ENCODE results near the gene PITX2.

PITX2 gene

DNA sequence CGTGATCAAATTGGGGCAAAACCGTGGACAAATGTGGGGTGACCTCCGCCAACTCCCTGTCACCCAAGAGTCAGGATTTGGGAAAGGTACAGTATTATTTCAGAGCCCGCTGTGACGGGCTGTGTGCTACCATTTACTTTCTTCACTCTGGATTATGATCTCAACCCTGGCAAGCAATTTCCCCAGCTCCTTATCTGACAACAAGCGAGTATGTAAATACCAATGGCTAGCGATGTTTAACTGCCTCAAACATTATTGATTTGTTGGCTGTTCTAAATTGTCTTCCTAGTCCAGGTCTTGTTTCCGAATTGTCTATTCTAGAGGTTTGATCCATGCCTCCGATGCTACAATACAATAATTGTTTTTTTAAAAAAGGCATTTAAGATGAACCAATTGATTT is 17.7 kb upstream of the PITX2 start:
- TF ChIP-seq ZFP30 (CRISPR knock-in tag; IDR thresholded peaks at IDR 0.05), result no peak
- TF ChIP-seq, protein P1, sequence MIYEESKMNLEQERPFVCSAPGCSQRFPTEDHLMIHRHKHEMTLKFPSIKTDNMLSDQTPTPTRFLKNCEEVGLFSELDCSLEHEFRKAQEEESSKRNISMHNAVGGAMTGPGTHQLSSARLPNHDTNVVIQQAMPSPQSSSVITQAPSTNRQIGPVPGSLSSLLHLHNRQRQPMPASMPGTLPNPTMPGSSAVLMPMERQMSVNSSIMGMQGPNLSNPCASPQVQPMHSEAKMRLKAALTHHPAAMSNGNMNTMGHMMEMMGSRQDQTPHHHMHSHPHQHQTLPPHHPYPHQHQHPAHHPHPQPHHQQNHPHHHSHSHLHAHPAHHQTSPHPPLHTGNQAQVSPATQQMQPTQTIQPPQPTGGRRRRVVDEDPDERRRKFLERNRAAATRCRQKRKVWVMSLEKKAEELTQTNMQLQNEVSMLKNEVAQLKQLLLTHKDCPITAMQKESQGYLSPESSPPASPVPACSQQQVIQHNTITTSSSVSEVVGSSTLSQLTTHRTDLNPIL (CRISPR knock-in tag; IDR thresholded peaks at IDR 0.05; ENCODE audit: low read depth), result no peak

DNA sequence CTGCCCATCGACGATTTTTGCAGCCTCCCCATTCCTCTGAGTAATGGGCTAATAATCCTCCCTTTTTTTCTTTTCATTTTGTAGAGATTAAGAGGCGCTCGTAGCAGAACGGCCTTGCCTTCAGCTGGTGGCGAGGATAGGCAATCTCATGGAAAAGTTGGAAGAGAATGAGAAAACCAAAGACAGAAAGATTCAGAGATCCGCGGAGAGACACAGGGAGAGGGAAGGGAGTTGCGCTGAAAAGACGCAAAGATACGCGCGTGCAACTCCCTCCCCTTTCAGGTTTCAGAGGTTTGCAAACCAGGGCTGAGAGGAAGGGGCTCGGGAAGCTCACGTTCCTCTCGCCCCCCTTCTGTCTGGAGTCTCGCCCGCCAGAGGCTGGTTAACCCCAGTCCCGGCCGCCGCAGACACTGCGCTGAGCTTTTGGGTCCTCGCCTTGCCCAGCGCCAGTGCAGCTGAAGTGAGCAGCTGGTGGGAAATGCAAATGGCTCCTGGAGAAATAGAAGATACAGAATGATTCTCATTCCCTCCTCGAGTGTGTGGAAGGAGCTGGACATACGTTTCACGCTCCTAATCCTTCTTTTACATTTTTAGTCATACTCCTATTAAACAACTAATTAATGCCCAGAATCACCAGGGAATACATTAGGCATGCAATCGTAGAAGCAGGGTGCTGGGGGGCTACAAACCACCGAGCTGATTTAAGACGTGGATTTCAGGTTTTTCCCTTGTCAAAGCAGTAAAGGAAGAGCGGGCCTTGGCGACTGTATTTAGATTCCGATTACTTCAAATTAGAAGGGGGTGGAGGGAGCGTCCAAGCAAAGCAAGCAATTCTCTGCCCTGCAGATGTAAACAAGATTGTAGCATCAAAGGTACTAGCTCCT is 16.6 kb upstream of the PITX2 start:
- ATAC-seq, result no peak
- TF ChIP-seq GLIS3 (CRISPR knock-in tag; IDR thresholded peaks at IDR 0.05), result no peak
- no peak for TF ChIP-seq ZFP30 (CRISPR knock-in tag; IDR thresholded peaks at IDR 0.05)
- TF ChIP-seq ARNTL (CRISPR knock-in tag; IDR thresholded peaks at IDR 0.05; ENCODE audit: borderline replicate concordance, low read depth), result no peak
- TF ChIP-seq ZFP3 (CRISPR knock-in tag; IDR thresholded peaks at IDR 0.05), result no peak
- TF ChIP-seq ZC3H10 (CRISPR knock-in tag; IDR thresholded peaks at IDR 0.05), result no peak
- TF ChIP-seq PPARA (CRISPR knock-in tag; IDR thresholded peaks at IDR 0.05; ENCODE audit: borderline replicate concordance), result no peak
- TF ChIP-seq RARB (CRISPR knock-in tag; IDR thresholded peaks at IDR 0.05), result no peak
- no peak for TF ChIP-seq TCF4 (CRISPR knock-in tag; IDR thresholded peaks at IDR 0.05; ENCODE audit: borderline replicate concordance)
- TF ChIP-seq, protein P1 (CRISPR knock-in tag; IDR thresholded peaks at IDR 0.05; ENCODE audit: low read depth), result no peak
- no peak for TF ChIP-seq ISL1 (CRISPR knock-in tag; IDR thresholded peaks at IDR 0.05)
- TF ChIP-seq ZNF8 (CRISPR knock-in tag; IDR thresholded peaks at IDR 0.05), result no peak
- TF ChIP-seq TOX (CRISPR knock-in tag; IDR thresholded peaks at IDR 0.05; ENCODE audit: borderline replicate concordance), result no peak
- TF ChIP-seq ESRRG (CRISPR knock-in tag; IDR thresholded peaks at IDR 0.05), result no peak
- TF ChIP-seq, protein P2, sequence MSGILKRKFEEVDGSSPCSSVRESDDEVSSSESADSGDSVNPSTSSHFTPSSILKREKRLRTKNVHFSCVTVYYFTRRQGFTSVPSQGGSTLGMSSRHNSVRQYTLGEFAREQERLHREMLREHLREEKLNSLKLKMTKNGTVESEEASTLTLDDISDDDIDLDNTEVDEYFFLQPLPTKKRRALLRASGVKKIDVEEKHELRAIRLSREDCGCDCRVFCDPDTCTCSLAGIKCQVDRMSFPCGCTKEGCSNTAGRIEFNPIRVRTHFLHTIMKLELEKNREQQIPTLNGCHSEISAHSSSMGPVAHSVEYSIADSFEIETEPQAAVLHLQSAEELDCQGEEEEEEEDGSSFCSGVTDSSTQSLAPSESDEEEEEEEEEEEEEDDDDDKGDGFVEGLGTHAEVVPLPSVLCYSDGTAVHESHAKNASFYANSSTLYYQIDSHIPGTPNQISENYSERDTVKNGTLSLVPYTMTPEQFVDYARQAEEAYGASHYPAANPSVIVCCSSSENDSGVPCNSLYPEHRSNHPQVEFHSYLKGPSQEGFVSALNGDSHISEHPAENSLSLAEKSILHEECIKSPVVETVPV (CRISPR knock-in tag; IDR thresholded peaks at IDR 0.05), result no peak
- TF ChIP-seq SNAI2 (CRISPR knock-in tag; IDR thresholded peaks at IDR 0.05), result no peak
- no peak for TF ChIP-seq ZNF565 (CRISPR knock-in tag; conservative IDR thresholded peaks at IDR 0.05; ENCODE audit: low read depth)
- TF ChIP-seq ZNF70 (CRISPR knock-in tag; IDR thresholded peaks at IDR 0.05), result no peak

More for the DNA sequence above, 17.7 kb upstream of the PITX2 start:
- no peak for ATAC-seq

DNA sequence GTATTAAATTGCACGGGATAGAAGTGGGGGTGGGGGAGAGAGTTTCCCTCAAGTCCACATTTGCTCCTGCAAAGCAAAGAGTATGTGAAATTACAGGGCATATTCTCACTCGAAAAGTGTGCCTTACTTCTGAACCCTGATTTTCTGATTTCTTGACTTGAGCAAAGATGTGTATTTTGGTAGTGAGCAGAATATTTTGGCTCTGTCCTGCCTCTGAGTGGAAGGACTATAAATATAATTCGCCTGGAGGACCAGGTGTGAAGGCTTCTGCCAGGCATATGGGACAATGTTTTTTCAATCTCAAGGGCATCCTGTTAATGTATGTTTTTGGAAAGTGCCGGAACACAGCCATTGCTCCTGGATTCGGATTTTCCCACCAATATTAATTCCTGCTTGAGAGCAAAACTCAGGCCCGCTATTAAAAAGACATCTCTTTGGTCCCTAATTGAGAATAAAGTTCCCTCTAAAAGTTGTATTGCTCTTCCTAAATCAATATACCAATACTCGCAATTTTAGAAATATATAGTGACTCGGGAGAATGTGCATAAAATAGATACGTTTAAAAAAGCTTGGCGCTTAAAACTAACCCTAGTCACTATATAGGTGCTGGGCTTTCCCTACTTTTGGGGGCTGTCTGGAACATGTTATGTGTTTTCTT is 15.3 kb upstream of the PITX2 start:
- ATAC-seq, result no peak
- TF ChIP-seq ARNTL (CRISPR knock-in tag; IDR thresholded peaks at IDR 0.05; ENCODE audit: borderline replicate concordance, low read depth), result no peak
- TF ChIP-seq, protein P3, sequence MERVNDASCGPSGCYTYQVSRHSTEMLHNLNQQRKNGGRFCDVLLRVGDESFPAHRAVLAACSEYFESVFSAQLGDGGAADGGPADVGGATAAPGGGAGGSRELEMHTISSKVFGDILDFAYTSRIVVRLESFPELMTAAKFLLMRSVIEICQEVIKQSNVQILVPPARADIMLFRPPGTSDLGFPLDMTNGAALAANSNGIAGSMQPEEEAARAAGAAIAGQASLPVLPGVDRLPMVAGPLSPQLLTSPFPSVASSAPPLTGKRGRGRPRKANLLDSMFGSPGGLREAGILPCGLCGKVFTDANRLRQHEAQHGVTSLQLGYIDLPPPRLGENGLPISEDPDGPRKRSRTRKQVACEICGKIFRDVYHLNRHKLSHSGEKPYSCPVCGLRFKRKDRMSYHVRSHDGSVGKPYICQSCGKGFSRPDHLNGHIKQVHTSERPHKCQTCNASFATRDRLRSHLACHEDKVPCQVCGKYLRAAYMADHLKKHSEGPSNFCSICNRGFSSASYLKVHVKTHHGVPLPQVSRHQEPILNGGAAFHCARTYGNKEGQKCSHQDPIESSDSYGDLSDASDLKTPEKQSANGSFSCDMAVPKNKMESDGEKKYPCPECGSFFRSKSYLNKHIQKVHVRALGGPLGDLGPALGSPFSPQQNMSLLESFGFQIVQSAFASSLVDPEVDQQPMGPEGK (CRISPR knock-in tag; IDR thresholded peaks at IDR 0.05; ENCODE audit: borderline replicate concordance), result no peak
- TF ChIP-seq ZNF8 (CRISPR knock-in tag; IDR thresholded peaks at IDR 0.05), result no peak
- no peak for TF ChIP-seq ISL1 (CRISPR knock-in tag; IDR thresholded peaks at IDR 0.05)
- no peak for TF ChIP-seq ZFP3 (CRISPR knock-in tag; IDR thresholded peaks at IDR 0.05)
- TF ChIP-seq CSDC2 (CRISPR knock-in tag; IDR thresholded peaks at IDR 0.05), result no peak

DNA sequence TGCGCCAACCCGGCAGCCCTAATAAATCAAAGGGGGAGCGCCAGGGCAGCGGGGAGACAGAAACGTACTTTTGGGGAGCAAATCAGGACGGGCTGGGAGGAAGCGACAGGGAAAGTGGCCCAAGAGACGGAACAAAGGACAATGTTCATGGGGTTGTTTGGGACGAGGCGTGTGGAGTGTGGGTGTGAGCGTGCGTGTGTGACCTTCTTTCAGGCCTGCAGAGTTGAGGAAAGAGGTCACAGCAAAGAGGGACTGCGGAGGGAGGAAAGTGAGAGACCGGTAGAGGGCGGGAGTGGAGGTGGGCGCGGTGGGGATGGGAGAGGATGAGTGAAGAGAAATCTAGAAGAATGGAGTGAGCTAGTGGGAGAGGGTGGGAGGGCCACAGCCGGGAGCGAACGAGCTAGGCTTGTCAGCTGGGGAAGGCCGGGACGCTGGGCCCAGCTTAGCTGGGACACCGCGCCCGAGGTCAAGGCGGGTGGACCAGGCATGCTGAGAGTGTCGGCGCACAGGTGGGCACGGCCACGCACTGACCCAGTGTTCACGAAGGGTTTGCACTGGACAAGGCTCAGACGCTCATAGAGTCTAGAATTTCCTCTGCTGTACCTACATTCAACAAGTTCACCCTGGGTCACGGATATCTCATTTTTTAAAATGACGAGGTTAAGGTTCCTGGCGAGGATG is 14.7 kb upstream of the PITX2 start:
- ATAC-seq, result no peak
- no peak for TF ChIP-seq ZC3H10 (CRISPR knock-in tag; IDR thresholded peaks at IDR 0.05)
- TF ChIP-seq, protein P3 (CRISPR knock-in tag; IDR thresholded peaks at IDR 0.05; ENCODE audit: borderline replicate concordance), result no peak
- TF ChIP-seq CSDC2 (CRISPR knock-in tag; IDR thresholded peaks at IDR 0.05), result no peak
- TF ChIP-seq ESRRG (CRISPR knock-in tag; IDR thresholded peaks at IDR 0.05), result no peak
- TF ChIP-seq GLIS3 (CRISPR knock-in tag; IDR thresholded peaks at IDR 0.05), result no peak
- no peak for TF ChIP-seq ISL1 (CRISPR knock-in tag; IDR thresholded peaks at IDR 0.05)
- TF ChIP-seq, protein P4, sequence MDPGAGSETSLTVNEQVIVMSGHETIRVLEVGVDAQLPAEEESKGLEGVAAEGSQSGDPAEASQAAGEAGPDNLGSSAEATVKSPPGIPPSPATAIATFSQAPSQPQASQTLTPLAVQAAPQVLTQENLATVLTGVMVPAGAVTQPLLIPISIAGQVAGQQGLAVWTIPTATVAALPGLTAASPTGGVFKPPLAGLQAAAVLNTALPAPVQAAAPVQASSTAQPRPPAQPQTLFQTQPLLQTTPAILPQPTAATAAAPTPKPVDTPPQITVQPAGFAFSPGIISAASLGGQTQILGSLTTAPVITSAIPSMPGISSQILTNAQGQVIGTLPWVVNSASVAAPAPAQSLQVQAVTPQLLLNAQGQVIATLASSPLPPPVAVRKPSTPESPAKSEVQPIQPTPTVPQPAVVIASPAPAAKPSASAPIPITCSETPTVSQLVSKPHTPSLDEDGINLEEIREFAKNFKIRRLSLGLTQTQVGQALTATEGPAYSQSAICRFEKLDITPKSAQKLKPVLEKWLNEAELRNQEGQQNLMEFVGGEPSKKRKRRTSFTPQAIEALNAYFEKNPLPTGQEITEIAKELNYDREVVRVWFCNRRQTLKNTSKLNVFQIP (CRISPR knock-in tag; IDR thresholded peaks at IDR 0.05; ENCODE audit: borderline replicate concordance, low read depth), result no peak
- TF ChIP-seq ZNF565 (CRISPR knock-in tag; conservative IDR thresholded peaks at IDR 0.05; ENCODE audit: low read depth), result no peak
- TF ChIP-seq, protein P2 (CRISPR knock-in tag; IDR thresholded peaks at IDR 0.05), result no peak
- no peak for TF ChIP-seq TOX (CRISPR knock-in tag; IDR thresholded peaks at IDR 0.05; ENCODE audit: borderline replicate concordance)
- TF ChIP-seq ZNF70 (CRISPR knock-in tag; IDR thresholded peaks at IDR 0.05), result no peak
- TF ChIP-seq RARB (CRISPR knock-in tag; IDR thresholded peaks at IDR 0.05), result no peak
- TF ChIP-seq OSR1 (CRISPR knock-in tag; IDR thresholded peaks at IDR 0.05), result no peak

Data from SK-N-SH treated with all-trans-retinoic acid at 6 μM for 48 hours (cell line).